ENCODE results near the gene MGST3.
"Not testable (repeated sequence)": the region's sequence is repeated elsewhere in the genome, so short reads cannot be mapped to it uniquely, and the experiment has no call there.

MGST3 gene

DNA sequence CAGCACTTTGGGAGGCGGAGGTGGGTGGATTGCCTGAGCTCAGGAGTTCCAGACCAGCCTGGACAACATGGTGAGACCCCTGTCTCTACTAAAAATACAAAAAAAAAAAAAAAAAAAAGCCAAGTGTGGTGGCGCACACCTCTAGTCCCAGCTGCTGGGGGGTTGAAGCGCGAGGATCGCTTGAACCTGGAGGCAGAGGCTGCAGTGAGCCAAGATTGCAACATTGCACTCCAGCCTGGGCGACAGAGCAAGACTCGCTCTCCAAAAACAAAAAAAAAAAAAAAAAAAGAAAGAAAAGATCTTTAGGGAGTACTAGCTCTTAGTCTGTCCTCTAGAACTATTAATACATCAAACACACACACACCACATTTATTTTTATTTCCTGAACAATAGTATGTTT, 70.9 kb downstream of the MGST3 start:
- not testable (repeated sequence) for FAIRE-seq

DNA sequence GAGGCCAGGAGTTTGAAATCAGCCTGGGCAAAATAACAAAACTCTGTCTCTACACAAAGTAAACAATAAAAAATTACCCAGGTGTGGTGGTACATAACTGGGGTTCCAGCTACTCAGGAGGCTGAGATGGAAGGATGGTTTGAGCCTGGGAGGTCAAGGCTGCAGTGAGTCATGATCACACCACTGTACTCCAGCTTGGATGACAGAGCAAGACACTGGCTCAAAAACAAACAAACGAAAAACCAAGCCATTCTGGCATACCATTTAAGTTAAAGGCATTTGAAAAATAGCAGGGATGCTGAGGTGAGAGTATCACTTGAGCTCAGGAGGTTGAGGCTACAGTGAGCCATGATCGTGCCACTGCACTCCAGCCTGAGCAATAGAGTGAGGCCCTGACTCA, 72.6 kb downstream of the MGST3 start:
- FAIRE-seq = no peak

Data from G401.6 (cell line).